ENCODE measurements around the gene CCDC14.

The CCDC14 gene

DNA sequence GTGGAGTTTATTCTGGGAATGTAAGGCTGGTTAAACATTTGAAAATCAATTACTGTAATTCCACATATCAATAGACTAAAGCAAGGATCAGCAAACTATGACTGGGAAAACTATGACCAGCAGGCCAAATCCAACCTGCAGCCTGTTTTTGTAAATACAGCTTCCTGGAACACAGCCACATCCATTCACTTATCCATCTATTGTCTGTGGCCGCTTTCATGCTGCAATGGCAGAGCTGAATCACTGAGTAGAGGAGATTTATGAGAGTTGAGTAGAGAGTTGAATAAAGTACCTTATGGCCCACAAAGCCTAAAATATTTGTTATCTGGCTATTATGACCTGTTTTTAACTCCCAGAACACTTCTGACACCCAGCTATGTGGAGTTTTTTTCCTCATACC, 89.1 kb downstream of the CCDC14 start:
- no peaks in the 10 kb centered on the region for H3K4me1 ChIP-seq (ENCODE audit: insufficient read depth, low read length)
- H3K4me3 ChIP-seq (ENCODE audit: low read length) = no peak overlapping the region
- no peaks in the 10 kb centered on the region for H3K36me3 ChIP-seq (ENCODE audit: insufficient read depth, low read depth, low read length)
- no peaks in the 10 kb centered on the region; the same call in 1 of the 2 replicates for H3K9me3 ChIP-seq (ENCODE audit: insufficient read depth, low read depth, low read length)
- H3K9ac ChIP-seq (ENCODE audit: low read depth, low read length) = no peak overlapping the region
- H3K27ac ChIP-seq (ENCODE audit: low read length) = no peak overlapping the region
- H3K27me3 ChIP-seq (ENCODE audit: insufficient read depth, low read length) = no peaks in the 10 kb centered on the region

DNA sequence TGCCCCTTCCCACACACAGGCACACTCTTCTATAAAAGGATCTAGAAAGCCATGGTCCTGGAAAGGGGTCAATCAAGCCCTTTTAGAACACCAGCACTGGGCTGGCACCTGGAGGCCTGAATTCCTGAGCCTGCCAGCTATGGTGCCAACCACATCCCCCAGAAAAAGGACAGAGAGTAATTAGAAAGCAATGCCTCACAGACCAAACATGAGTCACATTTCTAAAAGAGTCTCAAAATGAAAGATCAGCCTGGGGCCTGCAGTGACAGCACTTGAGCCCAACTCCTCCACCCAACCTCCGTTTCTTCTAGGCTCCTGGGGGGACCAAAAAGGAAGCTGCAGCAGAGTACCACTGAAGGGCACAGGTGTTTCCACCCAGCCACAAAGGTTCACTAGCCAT, 91.0 kb downstream of the CCDC14 start:
- no peaks in the 10 kb centered on the region for H3K4me1 ChIP-seq (ENCODE audit: insufficient read depth, low read length)
- H3K27ac ChIP-seq (ENCODE audit: low read length) = no peak overlapping the region
- H3K9me3 ChIP-seq (ENCODE audit: insufficient read depth, low read depth, low read length) = no peaks in the 10 kb centered on the region; the same call in 1 of the 2 replicates
- H3K9ac ChIP-seq (ENCODE audit: low read depth, low read length) = no peak overlapping the region
- H3K27me3 ChIP-seq (ENCODE audit: insufficient read depth, low read length) = no peaks in the 10 kb centered on the region
- H3K36me3 ChIP-seq (ENCODE audit: insufficient read depth, low read depth, low read length) = no peaks in the 10 kb centered on the region
- H3K4me3 ChIP-seq (ENCODE audit: low read length) = no peak overlapping the region

DNA sequence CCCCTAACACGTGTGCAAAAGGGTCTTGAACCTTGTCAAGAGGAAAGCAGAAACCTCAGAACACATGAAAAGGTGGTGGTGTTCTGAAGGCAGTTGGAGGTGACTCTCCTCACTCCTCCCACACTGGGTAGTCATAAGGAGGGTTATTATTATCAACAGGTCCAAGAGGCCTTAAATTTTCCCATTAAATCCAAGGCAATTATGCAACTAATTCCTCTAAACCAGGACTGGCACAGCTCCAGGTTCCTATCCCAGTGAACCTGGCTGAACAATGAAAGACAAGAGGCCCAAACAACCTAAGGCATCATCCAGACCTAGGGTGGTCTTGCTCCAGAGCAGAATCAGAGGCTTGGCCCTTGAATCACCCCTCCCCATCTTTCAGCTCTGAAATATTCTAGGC, 91.9 kb downstream of the CCDC14 start:
- Histone ChIP-seq H3K9me3 (ENCODE audit: insufficient read depth, low read depth, low read length) (no peaks in the 10 kb centered on the region; the same call in 1 of the 2 replicates), H3K4me1 (ENCODE audit: insufficient read depth, low read length) (no peaks in the 10 kb centered on the region), H3K4me3 (ENCODE audit: low read length) (no peak overlapping the region), H3K27ac (ENCODE audit: low read length) (no peak overlapping the region), H3K36me3 (ENCODE audit: insufficient read depth, low read depth, low read length) (no peaks in the 10 kb centered on the region), H3K27me3 (ENCODE audit: insufficient read depth, low read length) (no peaks in the 10 kb centered on the region), H3K9ac (ENCODE audit: low read depth, low read length) (no peak overlapping the region)

DNA sequence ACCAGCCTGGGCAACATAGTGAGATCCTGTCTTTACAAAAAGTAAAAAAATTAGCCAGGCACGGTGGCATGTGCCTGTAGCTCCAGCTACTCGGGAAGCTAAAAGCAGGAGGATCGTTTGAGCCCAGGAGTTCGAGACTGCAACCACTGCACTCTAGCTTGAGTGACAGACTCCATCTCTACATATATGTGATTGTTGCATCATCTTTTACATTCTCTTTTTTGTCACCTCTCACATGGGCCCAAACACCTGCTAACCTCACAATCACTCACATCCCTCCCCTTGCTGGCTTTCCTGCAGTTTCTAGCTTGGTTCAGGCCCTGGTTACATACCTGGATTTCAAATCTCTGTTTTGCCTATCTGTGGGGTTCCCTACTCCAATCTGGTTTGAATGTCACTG, 96.3 kb downstream of the CCDC14 start:
- no peaks in the 10 kb centered on the region for H3K9me3 ChIP-seq (ENCODE audit: insufficient read depth, low read depth, low read length)
- H3K9ac ChIP-seq (ENCODE audit: low read depth, low read length) = no peak overlapping the region
- no peak overlapping the region for H3K27ac ChIP-seq (ENCODE audit: low read length)
- no peaks in the 10 kb centered on the region for H3K27me3 ChIP-seq (ENCODE audit: insufficient read depth, low read length)
- H3K4me1 ChIP-seq (ENCODE audit: insufficient read depth, low read length) = no peaks in the 10 kb centered on the region
- H3K36me3 ChIP-seq (ENCODE audit: insufficient read depth, low read depth, low read length) = no peaks in the 10 kb centered on the region
- H3K4me3 ChIP-seq (ENCODE audit: low read length) = no peak overlapping the region
